ENCODE results near the gene FFAR1. TPM values are rescaled to one million over a fixed set of nuclear protein-coding genes. Genes with fewer than 3 reads are reported as not detected.

Gene FFAR1
- polyA plus RNA-seq, 1 donor (not counting 4 experiments of a cell fraction or from before 2014, with no cell fraction given) = not detected

DNA sequence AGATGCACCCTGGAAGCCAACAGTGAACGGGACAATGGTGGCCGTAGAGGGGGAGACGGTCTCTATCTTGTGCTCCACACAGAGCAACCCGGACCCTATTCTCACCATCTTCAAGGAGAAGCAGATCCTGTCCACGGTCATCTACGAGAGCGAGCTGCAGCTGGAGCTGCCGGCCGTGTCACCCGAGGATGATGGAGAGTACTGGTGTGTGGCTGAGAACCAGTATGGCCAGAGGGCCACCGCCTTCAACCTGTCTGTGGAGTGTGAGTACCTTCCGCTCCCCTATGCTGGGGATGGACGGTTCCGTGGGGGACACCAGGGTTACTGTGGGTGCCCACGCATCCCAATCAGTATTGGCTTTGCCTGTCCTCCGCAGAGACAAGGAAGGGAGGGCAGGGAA, 45.3 kb upstream of the FFAR1 start:
- Histone ChIP-seq H3K4me1 (ENCODE audit: control insufficient read depth, extremely low read depth, insufficient read depth, low read length) (no peaks in the 10 kb centered on the region), H3K9me1 (ENCODE audit: control insufficient read depth, extremely low read depth, insufficient read depth, low read length) (no peaks in the 10 kb centered on the region), H3K36me3 (ENCODE audit: control insufficient read depth in 2 of 2, extremely low read depth in 1 of 2, insufficient read depth in 2 of 2, low read length in 2 of 2) (no peaks in the 10 kb centered on the region), H3K9ac (ENCODE audit: control insufficient read depth, extremely low read depth, insufficient read depth, low read length) (no peak overlapping the region), H3K4me3 (ENCODE audit: control insufficient read depth in 2 of 3, extremely low read depth in 1 of 3, insufficient read depth in 2 of 3, low read depth in 1 of 3, low read length in 3 of 3) (no peak overlapping the region), H3K9me3 (ENCODE audit: control insufficient read depth, low read depth, low read length) (no peaks in the 10 kb centered on the region), H3K27ac (ENCODE audit: control insufficient read depth, insufficient read depth, low read length) (no peak overlapping the region), H3K27me3 (ENCODE audit: control insufficient read depth, extremely low read depth, insufficient read depth, low read length) (no peaks in the 10 kb centered on the region), H3K4me2 (ENCODE audit: control insufficient read depth, extremely low read depth, insufficient read depth, low read depth, low read length) (no peak overlapping the region), H4K20me1 (ENCODE audit: control insufficient read depth, extremely low read depth, insufficient read depth, low read length) (no peaks in the 10 kb centered on the region), H2AFZ (ENCODE audit: control insufficient read depth, low read length) (no peak overlapping the region), H3K79me2 (ENCODE audit: control insufficient read depth, insufficient read depth, low read length) (no peaks in the 10 kb centered on the region)
- TF ChIP-seq, protein P1, sequence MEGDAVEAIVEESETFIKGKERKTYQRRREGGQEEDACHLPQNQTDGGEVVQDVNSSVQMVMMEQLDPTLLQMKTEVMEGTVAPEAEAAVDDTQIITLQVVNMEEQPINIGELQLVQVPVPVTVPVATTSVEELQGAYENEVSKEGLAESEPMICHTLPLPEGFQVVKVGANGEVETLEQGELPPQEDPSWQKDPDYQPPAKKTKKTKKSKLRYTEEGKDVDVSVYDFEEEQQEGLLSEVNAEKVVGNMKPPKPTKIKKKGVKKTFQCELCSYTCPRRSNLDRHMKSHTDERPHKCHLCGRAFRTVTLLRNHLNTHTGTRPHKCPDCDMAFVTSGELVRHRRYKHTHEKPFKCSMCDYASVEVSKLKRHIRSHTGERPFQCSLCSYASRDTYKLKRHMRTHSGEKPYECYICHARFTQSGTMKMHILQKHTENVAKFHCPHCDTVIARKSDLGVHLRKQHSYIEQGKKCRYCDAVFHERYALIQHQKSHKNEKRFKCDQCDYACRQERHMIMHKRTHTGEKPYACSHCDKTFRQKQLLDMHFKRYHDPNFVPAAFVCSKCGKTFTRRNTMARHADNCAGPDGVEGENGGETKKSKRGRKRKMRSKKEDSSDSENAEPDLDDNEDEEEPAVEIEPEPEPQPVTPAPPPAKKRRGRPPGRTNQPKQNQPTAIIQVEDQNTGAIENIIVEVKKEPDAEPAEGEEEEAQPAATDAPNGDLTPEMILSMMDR (optimal IDR thresholded peaks at IDR 0.05 in 1 of 3, IDR thresholded peaks at IDR 0.05 in 1 of 3, conservative IDR thresholded peaks at IDR 0.05 in 1 of 3; ENCODE audit: extremely low read depth in 1 of 3, insufficient read depth in 2 of 3, low read length in 3 of 3) = no peak
- no peak for TF ChIP-seq EZH2 (IDR thresholded peaks at IDR 0.05; ENCODE audit: low read length)
- FAIRE-seq (no peak), DNase-seq (ENCODE audit: low read depth, low spot score) (no peak)
- dilution Hi-C loops (cut with MboI; ENCODE audit: extremely low pct_ligation_motif_present, low sequenced_read_pairs) = no loop called here

DNA sequence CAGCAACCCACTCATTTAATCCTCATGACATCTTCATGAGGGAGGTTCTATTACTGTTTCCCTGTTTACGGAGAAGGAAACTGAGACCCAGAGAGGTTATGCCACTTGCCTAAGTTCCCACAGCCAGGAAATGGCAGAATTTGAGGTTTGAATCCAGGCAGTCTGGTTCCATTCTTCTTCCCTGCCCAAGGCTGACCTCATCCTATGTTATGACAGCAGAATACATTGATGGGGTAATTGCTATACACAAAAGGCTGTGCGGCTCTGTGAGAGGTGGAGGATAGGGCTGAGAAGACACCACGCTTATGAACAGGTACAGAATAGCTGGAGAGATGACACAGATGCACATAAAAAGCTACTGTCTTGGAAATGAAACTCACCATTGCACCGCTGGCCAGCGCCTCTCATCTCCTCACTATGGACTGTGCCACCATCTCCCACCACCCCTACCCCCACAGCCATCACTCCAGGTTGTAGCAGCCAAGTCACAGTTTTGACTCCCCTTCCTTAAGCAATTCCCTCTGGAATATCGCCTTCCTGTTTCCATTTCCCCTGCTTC, 44.3 kb upstream of the FFAR1 start:
- Histone ChIP-seq H2AFZ (ENCODE audit: control insufficient read depth, low read length) (no peak overlapping the region), H3K9me1 (ENCODE audit: control insufficient read depth, extremely low read depth, insufficient read depth, low read length) (no peaks in the 10 kb centered on the region), H3K4me1 (ENCODE audit: control insufficient read depth, extremely low read depth, insufficient read depth, low read length) (no peaks in the 10 kb centered on the region), H4K20me1 (ENCODE audit: control insufficient read depth, extremely low read depth, insufficient read depth, low read length) (no peaks in the 10 kb centered on the region), H3K79me2 (ENCODE audit: control insufficient read depth, insufficient read depth, low read length) (no peaks in the 10 kb centered on the region), H3K9me3 (ENCODE audit: control insufficient read depth, low read depth, low read length) (no peaks in the 10 kb centered on the region), H3K9ac (ENCODE audit: control insufficient read depth, extremely low read depth, insufficient read depth, low read length) (no peak overlapping the region), H3K36me3 (ENCODE audit: control insufficient read depth in 2 of 2, extremely low read depth in 1 of 2, insufficient read depth in 2 of 2, low read length in 2 of 2) (no peaks in the 10 kb centered on the region), H3K4me2 (ENCODE audit: control insufficient read depth, extremely low read depth, insufficient read depth, low read depth, low read length) (no peak overlapping the region), H3K27ac (ENCODE audit: control insufficient read depth, insufficient read depth, low read length) (no peak overlapping the region), H3K27me3 (ENCODE audit: control insufficient read depth, extremely low read depth, insufficient read depth, low read length) (no peaks in the 10 kb centered on the region), H3K4me3 (ENCODE audit: control insufficient read depth in 2 of 3, extremely low read depth in 1 of 3, insufficient read depth in 2 of 3, low read depth in 1 of 3, low read length in 3 of 3) (no peak overlapping the region)
- DNase-seq (ENCODE audit: low read depth, low spot score) = no peak
- no peak for FAIRE-seq
- no peak for TF ChIP-seq EZH2 (IDR thresholded peaks at IDR 0.05; ENCODE audit: low read length)
- dilution Hi-C loops (cut with MboI; ENCODE audit: extremely low pct_ligation_motif_present, low sequenced_read_pairs) = no loop called here

DNA sequence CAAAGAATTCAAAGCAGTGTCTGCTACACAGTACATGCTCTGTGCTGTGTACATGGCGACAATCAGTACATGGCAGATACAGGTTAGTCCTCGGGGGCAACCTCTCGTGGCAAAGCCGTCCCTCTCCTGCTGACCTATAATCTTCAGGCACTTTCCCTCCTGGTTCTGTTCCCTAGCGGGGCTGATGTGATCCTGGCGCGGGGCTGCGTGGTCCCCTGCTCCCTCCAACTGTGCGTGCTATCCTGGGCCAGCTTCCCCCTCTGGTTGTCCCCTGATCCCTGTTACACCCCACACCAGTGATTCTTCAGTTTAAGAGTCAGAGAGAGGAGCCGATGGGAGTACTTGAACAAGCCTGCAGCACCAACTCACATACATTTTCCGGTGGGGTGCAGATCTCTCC, 43.7 kb upstream of the FFAR1 start:
- H2AFZ ChIP-seq (ENCODE audit: control insufficient read depth, low read length) = no peak overlapping the region
- dilution Hi-C loops (cut with MboI; ENCODE audit: extremely low pct_ligation_motif_present, low sequenced_read_pairs) = no loop called here
- H3K79me2 ChIP-seq (ENCODE audit: control insufficient read depth, insufficient read depth, low read length) = no peaks in the 10 kb centered on the region
- H3K4me2 ChIP-seq (ENCODE audit: control insufficient read depth, extremely low read depth, insufficient read depth, low read depth, low read length) = no peak overlapping the region
- no peaks in the 10 kb centered on the region for H4K20me1 ChIP-seq (ENCODE audit: control insufficient read depth, extremely low read depth, insufficient read depth, low read length)
- H3K4me3 ChIP-seq (ENCODE audit: control insufficient read depth in 2 of 3, extremely low read depth in 1 of 3, insufficient read depth in 2 of 3, low read depth in 1 of 3, low read length in 3 of 3) = no peak overlapping the region
- H3K9ac ChIP-seq (ENCODE audit: control insufficient read depth, extremely low read depth, insufficient read depth, low read length) = no peak overlapping the region
- H3K9me1 ChIP-seq (ENCODE audit: control insufficient read depth, extremely low read depth, insufficient read depth, low read length) = no peaks in the 10 kb centered on the region
- no peak for FAIRE-seq
- no peaks in the 10 kb centered on the region for H3K27me3 ChIP-seq (ENCODE audit: control insufficient read depth, extremely low read depth, insufficient read depth, low read length)
- H3K27ac ChIP-seq (ENCODE audit: control insufficient read depth, insufficient read depth, low read length) = no peak overlapping the region
- TF ChIP-seq EZH2 (IDR thresholded peaks at IDR 0.05; ENCODE audit: low read length) = no peak
- TF ChIP-seq, protein P1 (optimal IDR thresholded peaks at IDR 0.05 in 1 of 3, IDR thresholded peaks at IDR 0.05 in 1 of 3, conservative IDR thresholded peaks at IDR 0.05 in 1 of 3; ENCODE audit: extremely low read depth in 1 of 3, insufficient read depth in 2 of 3, low read length in 3 of 3) = no peak
- no peaks in the 10 kb centered on the region for H3K9me3 ChIP-seq (ENCODE audit: control insufficient read depth, low read depth, low read length)
- DNase-seq (ENCODE audit: low read depth, low spot score) = no peak
- no peaks in the 10 kb centered on the region for H3K36me3 ChIP-seq (ENCODE audit: control insufficient read depth in 2 of 2, extremely low read depth in 1 of 2, insufficient read depth in 2 of 2, low read length in 2 of 2)
- H3K4me1 ChIP-seq (ENCODE audit: control insufficient read depth, extremely low read depth, insufficient read depth, low read length) = no peaks in the 10 kb centered on the region

All from keratinocyte (primary cell).